ENCODE measurements around the gene BTBD9. TPM values are rescaled to one million over a fixed set of nuclear protein-coding genes. Genes with fewer than 3 reads are reported as not detected.
"Not testable (repeated sequence)": the region's sequence is repeated elsewhere in the genome, so short reads cannot be mapped to it uniquely, and the experiment has no call there.

BTBD9 gene
- total RNA-seq, 1 donor from 2014 or later, result 10.3 TPM

DNA sequence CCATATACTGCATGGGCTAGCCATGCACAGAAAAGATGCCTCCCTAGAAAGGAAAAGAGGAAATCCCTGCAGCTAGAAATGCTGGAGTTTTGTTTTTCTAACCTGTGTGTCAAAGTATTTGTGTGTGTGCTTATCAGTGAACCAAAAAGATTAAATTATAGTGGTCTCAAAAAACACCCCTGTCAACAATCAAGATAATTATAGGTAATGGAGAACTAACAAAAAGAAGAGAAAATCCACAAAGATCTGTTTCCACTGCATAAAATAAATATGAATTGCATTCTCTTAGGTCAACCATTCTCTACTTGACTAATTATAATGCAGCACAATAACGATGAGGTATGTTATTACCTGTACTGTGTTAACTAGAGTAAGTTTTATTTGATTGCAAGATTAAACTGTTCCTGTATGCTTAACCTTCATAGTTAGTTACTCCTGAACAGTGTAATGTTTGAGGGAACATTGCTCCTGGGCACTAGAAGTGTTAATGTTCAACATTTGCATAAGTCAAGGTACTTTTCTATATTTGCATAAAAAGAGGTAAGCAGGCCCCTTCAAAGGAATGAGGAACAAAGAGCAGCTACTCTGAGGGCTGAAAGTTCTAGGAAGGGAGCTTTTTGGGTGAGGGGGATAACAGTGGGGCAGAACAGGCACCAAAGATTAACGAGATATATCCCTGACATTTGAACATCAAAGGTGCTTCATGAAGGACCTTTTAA lies 212.1 kb downstream of the BTBD9 start:
- H3K4me3 ChIP-seq (ENCODE audit: insufficient read depth, low read depth, low read length), result no peak overlapping the region
- no peaks in the 10 kb centered on the region for H3K36me3 ChIP-seq (ENCODE audit: insufficient read depth, low read length)
- no peaks in the 10 kb centered on the region for H4K20me1 ChIP-seq (ENCODE audit: insufficient read depth, low read length)
- Mint-ChIP-seq H3K36me3 (ENCODE audit: low read depth, unreplicated experiment) (peaks cover 4% of the 10 kb centered on the region), H3K27me3 (ENCODE audit: low read depth, unreplicated experiment) (no peaks in the 10 kb centered on the region), H3K9me3 (ENCODE audit: unreplicated experiment) (peaks cover 6% of the 10 kb centered on the region), H3K4me3 (ENCODE audit: unreplicated experiment) (no peak overlapping the region), H3K4me1 (ENCODE audit: low read depth, unreplicated experiment) (peaks cover 3% of the 10 kb centered on the region), H3K27ac (ENCODE audit: unreplicated experiment) (no peak overlapping the region)
- no peak overlapping the region for H2AFZ ChIP-seq (ENCODE audit: low read depth, low read length)
- no peaks in the 10 kb centered on the region for H3K27me3 ChIP-seq (ENCODE audit: insufficient read depth, low read length)
- no peaks in the 10 kb centered on the region for H3K9me3 ChIP-seq (ENCODE audit: insufficient read depth, low read depth, low read length)
- no peaks in the 10 kb centered on the region for H3K79me2 ChIP-seq (ENCODE audit: insufficient read depth, low read length)
- H3K27ac ChIP-seq (ENCODE audit: low read depth, low read length), result no peak overlapping the region
- no peak for FAIRE-seq
- no peak for DNase-seq (ENCODE audit: low read depth)
- TF ChIP-seq, protein P1, sequence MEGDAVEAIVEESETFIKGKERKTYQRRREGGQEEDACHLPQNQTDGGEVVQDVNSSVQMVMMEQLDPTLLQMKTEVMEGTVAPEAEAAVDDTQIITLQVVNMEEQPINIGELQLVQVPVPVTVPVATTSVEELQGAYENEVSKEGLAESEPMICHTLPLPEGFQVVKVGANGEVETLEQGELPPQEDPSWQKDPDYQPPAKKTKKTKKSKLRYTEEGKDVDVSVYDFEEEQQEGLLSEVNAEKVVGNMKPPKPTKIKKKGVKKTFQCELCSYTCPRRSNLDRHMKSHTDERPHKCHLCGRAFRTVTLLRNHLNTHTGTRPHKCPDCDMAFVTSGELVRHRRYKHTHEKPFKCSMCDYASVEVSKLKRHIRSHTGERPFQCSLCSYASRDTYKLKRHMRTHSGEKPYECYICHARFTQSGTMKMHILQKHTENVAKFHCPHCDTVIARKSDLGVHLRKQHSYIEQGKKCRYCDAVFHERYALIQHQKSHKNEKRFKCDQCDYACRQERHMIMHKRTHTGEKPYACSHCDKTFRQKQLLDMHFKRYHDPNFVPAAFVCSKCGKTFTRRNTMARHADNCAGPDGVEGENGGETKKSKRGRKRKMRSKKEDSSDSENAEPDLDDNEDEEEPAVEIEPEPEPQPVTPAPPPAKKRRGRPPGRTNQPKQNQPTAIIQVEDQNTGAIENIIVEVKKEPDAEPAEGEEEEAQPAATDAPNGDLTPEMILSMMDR (IDR thresholded peaks at IDR 0.05; ENCODE audit: insufficient read depth, low read depth, low read length), result no peak
- no peak overlapping the region for H3K4me2 ChIP-seq (ENCODE audit: low read length)
- peaks cover 4% of the 10 kb centered on the region for H3K4me1 ChIP-seq (ENCODE audit: insufficient read depth, low read length)
- no peak overlapping the region for H3K9ac ChIP-seq (ENCODE audit: low read length)

DNA sequence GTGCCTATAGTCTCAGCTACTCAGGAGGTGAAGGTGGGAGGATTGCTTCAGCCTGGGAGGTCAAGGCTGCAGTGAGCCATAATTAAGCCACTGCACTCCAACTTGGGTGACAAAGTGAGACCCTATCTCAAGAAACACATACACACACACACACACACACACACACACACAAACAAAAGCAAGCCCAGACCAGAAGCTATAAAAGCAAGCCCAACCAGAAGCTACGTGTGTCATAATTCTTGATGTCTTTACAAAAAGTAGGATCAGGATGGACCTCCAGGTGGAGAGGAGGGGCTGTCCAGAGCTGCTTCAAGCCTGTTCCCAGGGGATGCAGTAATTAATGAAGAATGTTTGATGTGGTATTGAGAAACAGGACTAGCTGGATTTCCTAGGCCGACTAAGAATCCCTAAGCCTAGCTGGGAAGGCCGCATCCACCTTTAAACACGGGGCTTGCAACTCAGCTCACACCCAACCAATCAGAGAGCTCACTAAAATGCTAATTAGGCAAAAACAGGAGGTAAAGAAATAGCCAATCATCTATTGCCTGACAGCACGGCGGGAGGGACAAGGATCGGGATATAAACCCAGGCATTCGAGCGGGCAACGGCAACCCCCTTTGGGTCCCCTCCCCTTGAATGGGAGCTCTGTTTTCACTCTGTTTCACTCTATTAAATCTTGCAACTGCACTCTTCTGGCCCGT lies 213.8 kb downstream of the BTBD9 start:
- not testable (repeated sequence) for H3K9ac ChIP-seq (ENCODE audit: low read length); H3K9me3 ChIP-seq (ENCODE audit: insufficient read depth, low read depth, low read length); H2AFZ ChIP-seq (ENCODE audit: low read depth, low read length); H3K27me3 Mint-ChIP-seq (ENCODE audit: low read depth, unreplicated experiment); FAIRE-seq; H3K36me3 Mint-ChIP-seq (ENCODE audit: low read depth, unreplicated experiment); H3K4me1 ChIP-seq (ENCODE audit: insufficient read depth, low read length); DNase-seq (ENCODE audit: low read depth); H3K4me3 ChIP-seq (ENCODE audit: insufficient read depth, low read depth, low read length); H3K4me2 ChIP-seq (ENCODE audit: low read length); H3K27ac ChIP-seq (ENCODE audit: low read depth, low read length); H3K4me3 Mint-ChIP-seq (ENCODE audit: unreplicated experiment); H3K79me2 ChIP-seq (ENCODE audit: insufficient read depth, low read length); H3K27me3 ChIP-seq (ENCODE audit: insufficient read depth, low read length); H4K20me1 ChIP-seq (ENCODE audit: insufficient read depth, low read length); H3K9me3 Mint-ChIP-seq (ENCODE audit: unreplicated experiment); H3K4me1 Mint-ChIP-seq (ENCODE audit: low read depth, unreplicated experiment); H3K36me3 ChIP-seq (ENCODE audit: insufficient read depth, low read length)
- H3K27ac Mint-ChIP-seq (ENCODE audit: unreplicated experiment), result peak overlapping the region; percentile 58

DNA sequence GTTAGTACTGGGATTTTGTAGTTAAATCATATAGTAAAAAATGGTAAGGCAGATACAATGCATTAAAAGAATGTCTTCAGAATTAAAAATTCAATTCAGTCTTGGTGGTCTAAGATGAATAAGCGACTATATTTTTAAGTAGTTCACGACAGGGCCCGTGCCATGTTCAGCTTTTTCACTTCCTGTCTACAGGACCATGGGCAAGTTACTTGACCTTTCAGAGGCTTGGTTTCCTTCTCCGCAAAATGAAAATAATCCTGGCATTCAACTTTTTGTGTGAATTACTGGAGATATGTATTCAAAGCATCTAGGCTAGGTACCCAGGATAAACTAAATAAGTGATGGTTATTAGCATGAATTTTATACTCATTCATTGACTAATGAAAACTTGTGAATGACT lies 216.0 kb downstream of the BTBD9 start:
- Mint-ChIP-seq H3K27ac (ENCODE audit: unreplicated experiment) (no peak overlapping the region), H3K4me1 (ENCODE audit: low read depth, unreplicated experiment) (no peaks in the 10 kb centered on the region), H3K9me3 (ENCODE audit: unreplicated experiment) (no peaks in the 10 kb centered on the region), H3K27me3 (ENCODE audit: low read depth, unreplicated experiment) (no peaks in the 10 kb centered on the region), H3K4me3 (ENCODE audit: unreplicated experiment) (no peak overlapping the region), H3K36me3 (ENCODE audit: low read depth, unreplicated experiment) (no peaks in the 10 kb centered on the region)
- Histone ChIP-seq H3K4me2 (ENCODE audit: low read length) (no peak overlapping the region), H2AFZ (ENCODE audit: low read depth, low read length) (no peak overlapping the region), H3K4me3 (ENCODE audit: insufficient read depth, low read depth, low read length) (no peak overlapping the region), H3K79me2 (ENCODE audit: insufficient read depth, low read length) (no peaks in the 10 kb centered on the region), H3K9ac (ENCODE audit: low read length) (no peak overlapping the region), H3K9me3 (ENCODE audit: insufficient read depth, low read depth, low read length) (no peaks in the 10 kb centered on the region), H3K4me1 (ENCODE audit: insufficient read depth, low read length) (no peaks in the 10 kb centered on the region), H4K20me1 (ENCODE audit: insufficient read depth, low read length) (no peaks in the 10 kb centered on the region), H3K27ac (ENCODE audit: low read depth, low read length) (no peak overlapping the region), H3K36me3 (ENCODE audit: insufficient read depth, low read length) (no peaks in the 10 kb centered on the region), H3K27me3 (ENCODE audit: insufficient read depth, low read length) (no peaks in the 10 kb centered on the region)
- TF ChIP-seq, protein P1 (IDR thresholded peaks at IDR 0.05; ENCODE audit: insufficient read depth, low read depth, low read length), result no peak
- no peak for TF ChIP-seq EZH2 (IDR thresholded peaks at IDR 0.05; ENCODE audit: insufficient read depth, low read length)
- FAIRE-seq (no peak), DNase-seq (ENCODE audit: low read depth) (no peak)
